IMR-90 (cell line): Measurements from ENCODE around the gene OPTN. TPM values are rescaled to one million over a fixed set of nuclear protein-coding genes. Genes with fewer than 3 reads are reported as not detected.

Source experiments
- ATAC-seq: fragments of 200-7000 bp; cut with Tn5 transposase; 2 replicates; pipeline ENCODE4 v1.9.1; 2020; ENCODE audit warnings: low read depth, mild to moderate bottlenecking, moderate library complexity
- BruUV-seq: library from RNA; stranded (reverse); fragments of 400-500 nt; replicated peaks from 2 replicates; lab custom pipeline; 2021; lab: Mats Ljungman, UMichigan
- CTCF ChIA-PET: fragments of 300-600 bp; formaldehyde crosslinking; extraction: SDS; loops from one replicate; lab custom pipeline; 2021; ENCODE audit warnings: antibody characterized with exemption; lab: Yijun Ruan, JAX
- POLR2A ChIA-PET: fragments of 300-600 bp; sonication (Branson Sonifier 250); formaldehyde crosslinking; loops from one replicate; lab custom pipeline; 2022; ENCODE audit warnings: antibody characterized with exemption; ENCODE audit not compliant: unreplicated experiment; lab: Charles Lee
- DNase-seq: peaks from one replicate; pipeline ENCODE4 v3.0.0; 2013
- H2AFZ ChIP-seq: replicated peaks from 2 replicates; pipeline ENCODE3; 2013; ENCODE audit warnings: low read length, mild to moderate bottlenecking; ENCODE audit not compliant: poor library complexity
- H2AK5ac ChIP-seq: 2 replicates; pipeline ENCODE4 v1.6.1; 2013; ENCODE audit warnings: low read depth, low read length, inconsistent platforms
- H2AK9ac ChIP-seq: replicated peaks from 2 replicates; pipeline ENCODE3; 2013; ENCODE audit warnings: mild to moderate bottlenecking, low read depth, low read length, moderate library complexity; ENCODE audit not compliant: poor library complexity
- H2BK120ac ChIP-seq: 2 replicates; pipeline ENCODE4 v1.6.1; 2013; ENCODE audit warnings: low read depth, low read length, inconsistent platforms
- H2BK15ac ChIP-seq: 3 replicates; pipeline ENCODE4 v1.6.1; 2013; ENCODE audit warnings: low read depth, low read length, inconsistent platforms
- H2BK20ac ChIP-seq: 2 replicates; pipeline ENCODE4 v1.6.1; 2013; ENCODE audit warnings: low read depth, mild to moderate bottlenecking, inconsistent platforms, low read length, moderate library complexity
- H2BK5ac ChIP-seq: 2 replicates; pipeline ENCODE4 v1.6.1; 2013; ENCODE audit warnings: mild to moderate bottlenecking, low read depth, low read length, inconsistent platforms; ENCODE audit not compliant: poor library complexity, severe bottlenecking
- H3K14ac ChIP-seq: replicated peaks from 2 replicates; pipeline ENCODE4 v1.6.1; 2013; ENCODE audit warnings: low read depth, low read length, inconsistent platforms
- H3K18ac ChIP-seq: 2 replicates; pipeline ENCODE4 v1.6.1; 2013; ENCODE audit warnings: low read depth, low read length, control low read depth
- H3K23ac ChIP-seq: 2 replicates; pipeline ENCODE4 v1.6.1; 2013; ENCODE audit warnings: low read depth, low read length, inconsistent platforms
- H3K27ac ChIP-seq: 2 replicates; pipeline ENCODE4 v1.5.1; 2013; ENCODE audit warnings: mild to moderate bottlenecking, control low read depth, low read length; ENCODE audit not compliant: insufficient read depth
- H3K27me3 ChIP-seq: 2 replicates; pipeline ENCODE4 v1.6.1; 2013; ENCODE audit warnings: low read length; ENCODE audit not compliant: control insufficient read depth, insufficient read depth
- H3K36me3 ChIP-seq: 2 replicates; pipeline ENCODE4 v1.6.1; 2013; ENCODE audit warnings: low read length, mixed read lengths; ENCODE audit not compliant: control insufficient read depth, insufficient read depth
- H3K4ac ChIP-seq: 2 replicates; pipeline ENCODE4 v1.6.1; 2013; ENCODE audit warnings: low read depth, low read length, inconsistent platforms
- H3K4me1 ChIP-seq: 2 replicates; pipeline ENCODE4 v1.6.1; 2013; ENCODE audit warnings: low read length, mixed read lengths; ENCODE audit not compliant: control insufficient read depth, insufficient read depth
- H3K4me2 ChIP-seq: 2 replicates; pipeline ENCODE4 v1.6.1; 2013; ENCODE audit warnings: low read depth, mild to moderate bottlenecking, control low read depth, low read length, moderate library complexity
- H3K4me3 ChIP-seq: 2 replicates; pipeline ENCODE4 v1.5.1; 2013; ENCODE audit warnings: low read depth, mild to moderate bottlenecking, control low read depth, low read length, moderate library complexity; ENCODE audit not compliant: insufficient read depth
- H3K56ac ChIP-seq: 2 replicates; pipeline ENCODE4 v1.6.1; 2013; ENCODE audit warnings: low read length, inconsistent platforms; ENCODE audit not compliant: insufficient read depth; ENCODE audit errors: extremely low read depth
- H3K79me1 ChIP-seq, 2 experiments: 2 replicates each; pipeline ENCODE4 v1.6.1; 2013; ENCODE audit warnings: low read length in 2 of 2, inconsistent platforms in 1 of 2, low read depth in 1 of 2
- H3K9ac ChIP-seq: 2 replicates; pipeline ENCODE4 v1.6.1; 2013; ENCODE audit warnings: low read depth, low read length, control low read depth
- H3K9me1 ChIP-seq: 2 replicates; pipeline ENCODE4 v1.6.1; 2013; ENCODE audit warnings: low read length, inconsistent platforms; ENCODE audit not compliant: insufficient read depth
- H3K9me3 ChIP-seq: 2 replicates; pipeline ENCODE4 v1.6.1; 2013; ENCODE audit warnings: low read length; ENCODE audit not compliant: control insufficient read depth, insufficient read depth
- H4K20me1 ChIP-seq: 2 replicates; pipeline ENCODE4 v1.6.1; 2013; ENCODE audit warnings: low read length, inconsistent platforms; ENCODE audit not compliant: insufficient read depth
- H4K5ac ChIP-seq: 2 replicates; pipeline ENCODE4 v1.6.1; 2013; ENCODE audit warnings: mild to moderate bottlenecking, low read depth, low read length, control low read depth
- H4K8ac ChIP-seq, 2 experiments: 2 replicates each; pipeline ENCODE4 v1.6.1; 2013; ENCODE audit warnings: low read depth in 2 of 2, low read length in 2 of 2, control low read depth in 1 of 2, inconsistent platforms in 1 of 2
- H4K91ac ChIP-seq: 2 replicates; pipeline ENCODE4 v1.6.1; 2013; ENCODE audit warnings: low read depth, low read length, inconsistent platforms; ENCODE audit not compliant: insufficient read depth
- POLR2A ChIP-seq: IDR thresholded peaks from 2 replicates; pipeline ENCODE4 v1.6.1; 2012; ENCODE audit warnings: mild to moderate bottlenecking, low read depth, low read length
- RAD21 ChIP-seq: IDR thresholded peaks from 2 replicates; pipeline ENCODE4 v1.6.1; 2012; ENCODE audit warnings: low read length, improper control_type of control experiment
- RFX5 ChIP-seq: IDR thresholded peaks from 2 replicates; pipeline ENCODE4 v1.8.0; 2012; ENCODE audit warnings: low read depth, mild to moderate bottlenecking, low read length, moderate library complexity
- SMC3 ChIP-seq: fragments of 150-350 bp; IDR thresholded peaks from 2 replicates; pipeline ENCODE4 v1.6.1; 2016; ENCODE audit warnings: low read depth, mild to moderate bottlenecking, antibody characterized with exemption, low read length, moderate library complexity
- WGBS, 2 experiments: methylation state at CpG; one replicate each; pipeline versions ENCODE4 v1.1.5 to v1.1.7; 2013; ENCODE audit warnings: missing lambda C conversion rate in 2 of 2; ENCODE audit not compliant: insufficient read length in 1 of 2; ENCODE audit errors: extremely low coverage in 2 of 2; 5-methylcytosine and 5-hydroxymethylcytosine counted together
- dilution Hi-C: fragments of 300-500 bp; cut with HindIII; formaldehyde crosslinking; loops from one replicate; pipeline ENCODE4 v1.14.3; 2018; ENCODE audit warnings: low sequenced_read_pairs; ENCODE audit not compliant: unreplicated experiment
- in situ Hi-C: fragments of 300-500 bp; cut with MboI; formaldehyde crosslinking; loops from 3 replicates; pipeline ENCODE4 v1.14.3; 2019; ENCODE audit warnings: low sequenced_read_pairs, inconsistent platforms, mixed read lengths
- intact Hi-C: fragments of 100-400 bp; cut with micrococcal nuclease; formaldehyde crosslinking; loops from 2 replicates; pipeline ENCODE4 v1.10.0; 2022
- polyA plus RNA-seq, 3 experiments: library from polyadenylated mRNA; depleted of rRNA; stranded (reverse); fragments of >200 nt; gene quantifications; 2 replicates each; pipeline ENCODE4 v1.2.3, GENCODE V29; 2012; ENCODE audit warnings: low replicate concordance in 1 of 3
- total RNA-seq: library from RNA; depleted of rRNA; stranded (reverse); fragments of >200 nt; gene quantifications from 2 replicates; pipeline ENCODE4 v1.2.3, GENCODE V29; 2012
- TF ChIP-seq, protein P1 (sequence below): conservative IDR thresholded peaks from 2 replicates; pipeline ENCODE4 v1.5.1; 2012; ENCODE audit warnings: mild to moderate bottlenecking, low read depth, low read length, improper control_type of control experiment

Gene OPTN
- total and polyA plus RNA-seq, 2 of the 4 experiments (the other 2 are of a cell fraction), result 34.8 to 41.4 TPM

DNA sequence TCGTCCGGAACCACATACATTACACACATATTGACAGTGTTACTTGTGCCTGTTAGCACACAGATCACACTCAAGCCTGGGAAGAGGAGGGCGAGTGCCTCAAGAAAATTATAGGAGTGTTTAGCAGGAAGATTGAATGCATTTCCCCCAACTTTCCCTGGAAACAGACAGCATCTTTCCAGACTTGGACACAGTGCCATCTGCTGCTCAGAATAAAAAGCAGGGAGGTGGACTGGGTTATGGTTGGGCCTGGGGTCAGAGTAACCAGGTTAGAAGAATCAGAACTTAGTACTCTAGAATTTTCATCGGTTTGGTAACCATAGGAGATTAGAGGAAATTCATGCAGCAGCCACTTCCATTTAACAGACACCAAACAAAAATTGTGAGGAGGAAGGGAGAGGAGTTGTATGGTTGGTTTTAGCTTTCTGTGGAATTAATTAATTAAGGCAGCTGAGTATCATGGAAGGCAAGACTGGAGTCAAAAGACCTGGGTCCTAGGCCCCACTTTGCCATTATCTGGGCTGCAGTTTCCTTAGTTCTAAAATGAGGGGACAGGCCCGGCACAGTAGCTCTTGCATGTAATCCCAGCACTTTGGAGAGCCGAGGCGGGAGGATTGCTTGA lies 43.4 kb upstream of the OPTN start:
- BruUV-seq, result no TSS peak
- POLR2A ChIA-PET, result no interaction called here

More for the DNA sequence above, 43.4 kb upstream of the OPTN start:
- H4K20me1 ChIP-seq, result no peaks in the 10 kb centered on the region
- H3K4me1 ChIP-seq, result no peaks in the 10 kb centered on the region
- 0 out of 2 replicates have a peak, but pooled peaks cover 2% of the 10 kb centered on the region for H3K9me1 ChIP-seq
- no peak overlapping the region for H4K91ac ChIP-seq
- ATAC-seq (peak; percentile 85), DNase-seq (peak; percentile 16)
- peak overlapping the region; percentile 81 for H2AK9ac ChIP-seq
- H2AK5ac ChIP-seq, result no peak overlapping the region
- no peak overlapping the region for H3K4me3 ChIP-seq
- H2BK20ac ChIP-seq, result no peak overlapping the region
- in situ Hi-C loops (loop anchor here (25.0 kb wide), 2 partner anchors 344 to 794 kb away; no protein-coding TSS in a partner anchor), dilution Hi-C loops (no loop called here), intact Hi-C loops (loop anchor here (1.0 to 5.0 kb wide), 4 partner anchors 149 to 794 kb away; no protein-coding TSS in a partner anchor)
- no peak overlapping the region for H2BK15ac ChIP-seq
- no CpG with 5 or more reads among the region's 7 CpGs for WGBS, 2 experiments
- no peak overlapping the region for H2BK5ac ChIP-seq
- H3K79me1 ChIP-seq, result no peaks in the 10 kb centered on the region
- no peak overlapping the region for H3K27ac ChIP-seq
- H3K9me3 ChIP-seq, result no peaks in the 10 kb centered on the region
- H4K5ac ChIP-seq, result no peak overlapping the region
- no peak overlapping the region for H3K14ac ChIP-seq
- H3K36me3 ChIP-seq, result no peaks in the 10 kb centered on the region
- no peak overlapping the region for H4K8ac ChIP-seq
- no peak overlapping the region for H2AFZ ChIP-seq
- no peak overlapping the region for H3K56ac ChIP-seq
- no peak overlapping the region for H2BK120ac ChIP-seq
- no peak overlapping the region for H3K9ac ChIP-seq
- H3K4ac ChIP-seq, result no peak overlapping the region
- no peak overlapping the region for H3K4me2 ChIP-seq
- no peak overlapping the region for H3K18ac ChIP-seq
- peaks cover 13% of the 10 kb centered on the region; the same call in 1 of the 2 replicates for H3K27me3 ChIP-seq
- H3K23ac ChIP-seq, result no peak overlapping the region
- TF ChIP-seq RAD21, result peak; percentile 51
- TF ChIP-seq RFX5, result no peak
- TF ChIP-seq POLR2A, result no peak
- peak; percentile 38; the same call in 1 of the 2 replicates for TF ChIP-seq SMC3
- TF ChIP-seq, protein P1, sequence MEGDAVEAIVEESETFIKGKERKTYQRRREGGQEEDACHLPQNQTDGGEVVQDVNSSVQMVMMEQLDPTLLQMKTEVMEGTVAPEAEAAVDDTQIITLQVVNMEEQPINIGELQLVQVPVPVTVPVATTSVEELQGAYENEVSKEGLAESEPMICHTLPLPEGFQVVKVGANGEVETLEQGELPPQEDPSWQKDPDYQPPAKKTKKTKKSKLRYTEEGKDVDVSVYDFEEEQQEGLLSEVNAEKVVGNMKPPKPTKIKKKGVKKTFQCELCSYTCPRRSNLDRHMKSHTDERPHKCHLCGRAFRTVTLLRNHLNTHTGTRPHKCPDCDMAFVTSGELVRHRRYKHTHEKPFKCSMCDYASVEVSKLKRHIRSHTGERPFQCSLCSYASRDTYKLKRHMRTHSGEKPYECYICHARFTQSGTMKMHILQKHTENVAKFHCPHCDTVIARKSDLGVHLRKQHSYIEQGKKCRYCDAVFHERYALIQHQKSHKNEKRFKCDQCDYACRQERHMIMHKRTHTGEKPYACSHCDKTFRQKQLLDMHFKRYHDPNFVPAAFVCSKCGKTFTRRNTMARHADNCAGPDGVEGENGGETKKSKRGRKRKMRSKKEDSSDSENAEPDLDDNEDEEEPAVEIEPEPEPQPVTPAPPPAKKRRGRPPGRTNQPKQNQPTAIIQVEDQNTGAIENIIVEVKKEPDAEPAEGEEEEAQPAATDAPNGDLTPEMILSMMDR, result peak; percentile 49
- CTCF ChIA-PET, result no interaction called here
